GM19193 (cell line): ENCODE data around the gene SAMD1.

Experiments
- POLR2A ChIP-seq: IDR thresholded peaks from 4 replicates; pipeline ENCODE4 v1.6.1; 2011; ENCODE audit not compliant: insufficient read depth, insufficient read length; ENCODE audit errors: extremely low read depth

The SAMD1 gene

GRCh38 chr19:14050512-14050911 lies 40.0 kb downstream of the SAMD1 start:
- TF ChIP-seq POLR2A: no peak

GRCh38 chr19:14048443-14049153 lies 42.0 kb downstream of the SAMD1 start:
- TF ChIP-seq POLR2A: no peak

- no peak for TF ChIP-seq POLR2A
Measured at GRCh38 chr19:14039181-14039580, 51.4 kb downstream of the SAMD1 start.
